HUES48 (cell line): Measurements from ENCODE around the gene TRMT61A.

Experiments used
- H3K27ac ChIP-seq: one replicate; pipeline ENCODE4 v1.7.0; 2013; ENCODE audit warnings: low read depth, low read length, inconsistent platforms
- H3K27me3 ChIP-seq: 2 replicates; pipeline ENCODE4 v1.6.1; 2013; ENCODE audit warnings: mild to moderate bottlenecking, low read length; ENCODE audit not compliant: control insufficient read depth, insufficient read depth
- H3K36me3 ChIP-seq: 2 replicates; pipeline ENCODE4 v1.6.1; 2013; ENCODE audit warnings: low read length; ENCODE audit not compliant: control insufficient read depth, insufficient read depth
- H3K4me1 ChIP-seq: 2 replicates; pipeline ENCODE4 v1.6.1; 2013; ENCODE audit warnings: mild to moderate bottlenecking, low read length; ENCODE audit not compliant: control insufficient read depth, insufficient read depth
- H3K4me3 ChIP-seq: 2 replicates; pipeline ENCODE4 v1.5.1; 2013; ENCODE audit warnings: mild to moderate bottlenecking, low read depth, low read length
- H3K9ac ChIP-seq: 2 replicates; pipeline ENCODE4 v1.6.1; 2013; ENCODE audit warnings: mild to moderate bottlenecking, low read depth, low read length, moderate library complexity
- H3K9me3 ChIP-seq: 2 replicates; pipeline ENCODE4 v1.6.1; 2013; ENCODE audit warnings: low read length; ENCODE audit not compliant: control insufficient read depth, insufficient read depth

The TRMT61A gene

GRCh38 chr14:103546652-103547454 lies 17.9 kb downstream of the TRMT61A start:
- no peaks in the 10 kb centered on the region for H3K9me3 ChIP-seq
- H3K27me3 ChIP-seq = no peaks in the 10 kb centered on the region
- H3K4me3 ChIP-seq = no peak overlapping the region
- H3K36me3 ChIP-seq = no peaks in the 10 kb centered on the region
- no peak overlapping the region for H3K9ac ChIP-seq
- H3K27ac ChIP-seq = no peak overlapping the region
- H3K4me1 ChIP-seq = peaks cover 19% of the 10 kb centered on the region

GRCh38 chr14:103547455-103547940 lies 18.5 kb downstream of the TRMT61A start:
- H3K27me3 ChIP-seq = no peaks in the 10 kb centered on the region
- no peak overlapping the region for H3K4me3 ChIP-seq
- H3K9ac ChIP-seq = no peak overlapping the region
- H3K9me3 ChIP-seq = no peaks in the 10 kb centered on the region
- H3K36me3 ChIP-seq = no peaks in the 10 kb centered on the region
- peaks cover 12% of the 10 kb centered on the region for H3K4me1 ChIP-seq
- H3K27ac ChIP-seq = no peak overlapping the region

GRCh38 chr14:103547941-103548462 lies 19.0 kb downstream of the TRMT61A start:
- H3K36me3 ChIP-seq = no peaks in the 10 kb centered on the region
- no peak overlapping the region for H3K9ac ChIP-seq
- H3K27ac ChIP-seq = no peak overlapping the region
- H3K4me1 ChIP-seq = peaks cover 10% of the 10 kb centered on the region
- no peak overlapping the region for H3K4me3 ChIP-seq
- H3K9me3 ChIP-seq = no peaks in the 10 kb centered on the region
- H3K27me3 ChIP-seq = no peaks in the 10 kb centered on the region

- H3K36me3 ChIP-seq = no peaks in the 10 kb centered on the region
- peaks cover 3% of the 10 kb centered on the region; the same call in 1 of the 2 replicates for H3K4me1 ChIP-seq
- no peak overlapping the region for H3K4me3 ChIP-seq
- no peak overlapping the region for H3K27ac ChIP-seq
- no peaks in the 10 kb centered on the region for H3K9me3 ChIP-seq
- no peaks in the 10 kb centered on the region for H3K27me3 ChIP-seq
- H3K9ac ChIP-seq = no peak overlapping the region
Observed at GRCh38 chr14:103548463-103549351, 19.7 kb downstream of the TRMT61A start.

- Histone ChIP-seq H3K9me3 (no peaks in the 10 kb centered on the region), H3K27me3 (no peaks in the 10 kb centered on the region), H3K36me3 (no peaks in the 10 kb centered on the region), H3K4me3 (no peak overlapping the region), H3K27ac (no peak overlapping the region), H3K9ac (no peak overlapping the region), H3K4me1 (no peaks in the 10 kb centered on the region)
Observed at GRCh38 chr14:103549361-103550311, 20.6 kb downstream of the TRMT61A start.

GRCh38 chr14:103550451-103551337 lies 21.7 kb downstream of the TRMT61A start:
- Histone ChIP-seq H3K9me3 (no peaks in the 10 kb centered on the region), H3K27me3 (no peaks in the 10 kb centered on the region), H3K27ac (no peak overlapping the region), H3K36me3 (no peaks in the 10 kb centered on the region), H3K4me3 (no peak overlapping the region), H3K4me1 (no peaks in the 10 kb centered on the region), H3K9ac (no peak overlapping the region)

GRCh38 chr14:103551338-103551762 lies 22.4 kb downstream of the TRMT61A start:
- no peak overlapping the region for H3K9ac ChIP-seq
- no peaks in the 10 kb centered on the region for H3K36me3 ChIP-seq
- no peak overlapping the region for H3K4me3 ChIP-seq
- H3K27ac ChIP-seq = no peak overlapping the region
- no peaks in the 10 kb centered on the region for H3K27me3 ChIP-seq
- no peaks in the 10 kb centered on the region for H3K9me3 ChIP-seq
- no peaks in the 10 kb centered on the region for H3K4me1 ChIP-seq

- Histone ChIP-seq H3K9ac (no peak overlapping the region), H3K4me1 (no peaks in the 10 kb centered on the region), H3K27me3 (no peaks in the 10 kb centered on the region)
Observed at GRCh38 chr14:103552011-103552845, 23.2 kb downstream of the TRMT61A start.

GRCh38 chr14:103552846-103553210 lies 23.8 kb downstream of the TRMT61A start:
- no peaks in the 10 kb centered on the region for H3K9me3 ChIP-seq
- H3K9ac ChIP-seq = no peak overlapping the region
- H3K36me3 ChIP-seq = peaks cover 5% of the 10 kb centered on the region; the same call in 1 of the 2 replicates
- no peak overlapping the region for H3K4me3 ChIP-seq
- H3K4me1 ChIP-seq = no peaks in the 10 kb centered on the region
- no peaks in the 10 kb centered on the region for H3K27me3 ChIP-seq
- no peak overlapping the region for H3K27ac ChIP-seq

More at GRCh38 chr14:103552011-103552845, 23.2 kb downstream of the TRMT61A start:
- H3K27ac ChIP-seq = no peak overlapping the region
- H3K9me3 ChIP-seq = no peaks in the 10 kb centered on the region
- peaks cover 3% of the 10 kb centered on the region; the same call in 1 of the 2 replicates for H3K36me3 ChIP-seq
- no peak overlapping the region for H3K4me3 ChIP-seq
